GM12874 (cell line): Measurements from ENCODE around the gene ADAM19.

Experiments used
- CTCF ChIP-seq: IDR thresholded peaks from 2 replicates; pipeline ENCODE4 v1.5.1; 2011; ENCODE audit warnings: low read depth, mild to moderate bottlenecking, control low read depth, low read length, moderate library complexity; ENCODE audit not compliant: insufficient read depth

ADAM19 gene

DNA sequence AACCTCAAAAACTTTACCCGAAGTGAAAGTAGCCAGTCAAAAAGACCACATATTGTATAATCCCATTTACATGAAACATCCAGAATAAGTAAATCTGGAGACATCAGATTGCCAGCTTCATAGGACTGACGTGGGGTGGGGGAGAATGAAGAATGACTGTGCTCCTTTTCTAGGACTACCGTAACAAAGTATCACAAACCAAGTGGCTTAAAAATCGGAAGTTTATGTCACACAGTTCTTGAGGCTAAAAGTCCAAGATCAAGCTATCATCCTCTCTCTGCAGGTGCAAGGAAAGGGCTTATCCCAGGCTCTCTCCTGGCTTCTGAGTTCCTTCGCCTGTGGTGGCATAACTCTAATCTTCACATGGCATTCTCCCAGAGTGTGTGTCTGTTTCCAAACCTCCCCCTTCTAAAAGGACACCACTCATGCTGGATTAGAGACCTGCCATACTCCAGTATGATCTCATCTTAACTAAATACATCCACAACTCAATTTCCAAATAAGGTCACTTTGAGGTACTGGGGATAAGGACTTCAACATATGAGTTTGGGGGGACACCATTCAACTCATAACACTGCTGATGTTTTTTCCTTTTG is 25.5 kb downstream of the ADAM19 start:
- no peak for TF ChIP-seq CTCF

DNA sequence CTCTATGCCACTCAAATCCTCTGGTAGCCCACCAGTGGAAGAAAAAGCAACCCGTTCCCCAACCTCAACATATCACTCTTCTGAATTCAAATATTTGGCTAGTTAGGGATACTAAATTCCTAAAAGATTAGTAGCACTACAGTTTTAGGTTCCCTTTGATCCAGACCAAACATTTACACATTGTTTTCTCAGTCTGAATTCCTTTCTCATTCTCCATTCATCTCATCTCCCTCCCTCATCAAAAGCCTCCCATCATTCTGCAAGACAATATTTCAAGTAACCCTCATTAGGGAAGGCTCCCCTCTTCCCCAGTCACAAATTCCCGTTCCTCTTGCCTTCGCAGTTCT is 26.3 kb downstream of the ADAM19 start:
- TF ChIP-seq CTCF, result no peak

- no peak for TF ChIP-seq CTCF
These were observed 26.9 kb downstream of the ADAM19 start for GRCh38 chr5:157548513-157549282.

DNA sequence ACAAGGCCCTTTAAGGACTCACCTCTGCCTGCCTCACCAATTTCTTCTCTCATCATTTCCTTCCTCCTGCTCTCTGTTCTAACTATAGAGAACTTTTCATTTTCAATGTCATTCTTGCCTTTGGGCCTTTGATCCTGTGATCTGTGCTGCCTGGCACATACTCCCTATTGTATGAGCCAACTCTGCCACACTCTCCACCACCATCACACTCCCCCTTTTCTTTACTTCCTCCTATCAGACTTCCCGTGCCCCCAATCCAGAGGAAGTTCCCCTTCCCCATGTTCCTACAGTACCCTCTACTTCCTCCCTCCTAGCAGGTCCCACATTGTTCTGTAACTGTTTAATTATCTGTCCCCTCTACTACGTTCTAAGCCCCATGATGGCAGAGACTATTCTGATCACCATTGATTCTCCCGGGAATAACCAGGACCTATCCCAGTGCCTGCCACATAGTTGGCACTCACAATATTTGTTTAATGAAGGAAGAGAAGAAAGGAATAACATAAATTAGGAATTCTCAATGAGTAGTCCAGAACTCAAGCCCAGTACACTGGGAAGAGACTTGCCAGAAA is 27.5 kb downstream of the ADAM19 start:
- no peak for TF ChIP-seq CTCF

DNA sequence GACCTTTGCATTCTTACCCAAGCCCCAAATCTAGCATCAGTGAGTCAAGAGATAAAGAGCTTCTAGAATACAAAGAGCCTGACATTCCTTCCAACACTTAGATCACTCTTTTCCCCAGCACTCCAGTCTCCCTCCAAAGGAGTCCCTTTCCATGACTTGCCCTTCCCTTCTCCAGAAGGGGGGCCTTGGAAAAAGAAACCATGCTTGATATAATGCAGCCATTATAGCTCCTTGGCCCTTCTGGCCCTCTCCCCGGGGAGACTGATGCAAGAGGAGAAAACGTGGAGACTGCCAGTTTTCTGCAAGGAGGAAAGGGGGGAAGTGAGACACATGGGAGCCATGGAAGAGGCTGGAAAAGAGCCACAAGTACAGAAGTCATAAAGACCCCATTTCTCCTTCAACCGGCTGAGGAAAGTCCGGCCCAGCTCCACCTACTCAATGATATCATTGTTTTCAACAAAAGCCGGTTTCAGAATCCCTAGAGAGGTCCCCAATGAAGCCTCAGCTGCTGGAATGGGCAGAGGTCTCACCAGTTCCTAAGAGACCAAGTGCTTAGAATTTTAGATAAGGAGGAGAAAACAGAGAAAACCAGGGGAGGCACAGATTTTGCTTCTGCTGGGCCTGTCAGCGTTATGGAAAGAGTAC is 29.0 kb downstream of the ADAM19 start:
- no peak for TF ChIP-seq CTCF

GRCh38 chr5:157545610-157546310 is 29.8 kb downstream of the ADAM19 start:
- no peak for TF ChIP-seq CTCF

- no peak for TF ChIP-seq CTCF
These were observed 31.0 kb downstream of the ADAM19 start for GRCh38 chr5:157544623-157544989.
